Astrocyte (in vitro differentiated cells and primary cell): Measurements from ENCODE around the gene HIPK1. TPM values are rescaled to one million over a fixed set of nuclear protein-coding genes. Genes with fewer than 3 reads are reported as not detected.

ENCODE experiments used
- DNase-seq: peaks from one replicate; pipeline ENCODE4 v3.0.0-alpha.2; 2010; ENCODE audit warnings: low read depth
- FAIRE-seq: peaks from 2 replicates; lab custom pipeline; 2011; peaks lifted over from hg19 to GRCh38; lab: Jason Lieb, UNC
- H2AFZ ChIP-seq: 2 replicates; pipeline ENCODE4 v1.6.0; 2012; ENCODE audit warnings: low read depth, low read length, inconsistent platforms
- H3K27ac ChIP-seq: 2 replicates; pipeline ENCODE4 v1.5.1; 2011; ENCODE audit warnings: low read depth, low read length, inconsistent platforms
- H3K27me3 ChIP-seq: 2 replicates; pipeline ENCODE4 v1.6.0; 2011; ENCODE audit warnings: low read length, inconsistent platforms; ENCODE audit not compliant: insufficient read depth
- H3K36me3 ChIP-seq: 2 replicates; pipeline ENCODE4 v1.5.1; 2011; ENCODE audit warnings: low read length, inconsistent platforms; ENCODE audit not compliant: insufficient read depth
- H3K4me1 ChIP-seq: 2 replicates; pipeline ENCODE4 v1.5.1; 2011; ENCODE audit warnings: low read length, inconsistent platforms; ENCODE audit not compliant: insufficient read depth
- H3K4me2 ChIP-seq: 2 replicates; pipeline ENCODE4 v1.6.0; 2012; ENCODE audit warnings: low read length, inconsistent platforms
- H3K4me3 ChIP-seq: 2 replicates; pipeline ENCODE4 v1.5.1; 2011; ENCODE audit warnings: low read depth, mild to moderate bottlenecking, low read length, inconsistent platforms; ENCODE audit not compliant: insufficient read depth
- H3K79me2 ChIP-seq: 2 replicates; pipeline ENCODE4 v1.6.0; 2012; ENCODE audit warnings: mild to moderate bottlenecking, low read length, inconsistent platforms; ENCODE audit not compliant: insufficient read depth
- H3K9ac ChIP-seq: 2 replicates; pipeline ENCODE4 v1.6.0; 2012; ENCODE audit warnings: mild to moderate bottlenecking, low read length, inconsistent platforms
- H3K9me3 ChIP-seq: 2 replicates; pipeline ENCODE4 v1.5.1; 2012; ENCODE audit warnings: low read depth, mild to moderate bottlenecking, low read length, inconsistent platforms; ENCODE audit not compliant: insufficient read depth
- H4K20me1 ChIP-seq: 2 replicates; pipeline ENCODE4 v1.6.0; 2012; ENCODE audit warnings: low read length, inconsistent platforms; ENCODE audit not compliant: insufficient read depth
- H3K27ac Mint-ChIP-seq: one replicate; pipeline ENCODE4 v1.8.0; 2021; ENCODE audit warnings: mild to moderate bottlenecking, mixed read lengths; ENCODE audit not compliant: unreplicated experiment
- H3K27me3 Mint-ChIP-seq: one replicate; pipeline ENCODE4 v1.8.0; 2021; ENCODE audit warnings: low read depth, mixed read lengths; ENCODE audit not compliant: unreplicated experiment
- H3K36me3 Mint-ChIP-seq: one replicate; pipeline ENCODE4 v1.8.0; 2021; ENCODE audit warnings: low read depth, mixed read lengths; ENCODE audit not compliant: unreplicated experiment
- H3K4me1 Mint-ChIP-seq: one replicate; pipeline ENCODE4 v1.8.0; 2021; ENCODE audit warnings: low read depth, mixed read lengths; ENCODE audit not compliant: unreplicated experiment
- H3K4me3 Mint-ChIP-seq: one replicate; pipeline ENCODE4 v1.8.0; 2021; ENCODE audit warnings: mild to moderate bottlenecking, moderate library complexity, mixed read lengths; ENCODE audit not compliant: unreplicated experiment
- H3K9me3 Mint-ChIP-seq: one replicate; pipeline ENCODE4 v1.8.0; 2021; ENCODE audit warnings: mild to moderate bottlenecking, mixed read lengths; ENCODE audit not compliant: unreplicated experiment
- CTCF ChIP-seq: IDR thresholded peaks from 2 replicates; pipeline ENCODE4 v1.5.1; 2011; ENCODE audit warnings: low read depth, mild to moderate bottlenecking, inconsistent platforms, low read length, moderate library complexity; ENCODE audit not compliant: insufficient read depth
- EZH2 ChIP-seq: IDR thresholded peaks from 2 replicates; pipeline ENCODE4 v1.6.1; 2012; ENCODE audit warnings: mild to moderate bottlenecking, low read length, inconsistent platforms; ENCODE audit not compliant: insufficient read depth
- total RNA-seq: library from RNA; stranded (reverse); gene quantifications from 2 replicates; pipeline ENCODE4 v1.2.1, GENCODE V29; 2021

HIPK1 gene
- total RNA-seq, 1 donor from 2014 or later, result 55.4 TPM

GRCh38 chr1:113937146-113937545, 8.0 kb downstream of the HIPK1 start:
- H3K27me3 Mint-ChIP-seq, result no peaks in the 10 kb centered on the region
- no peaks in the 10 kb centered on the region for H3K27me3 ChIP-seq
- no peaks in the 10 kb centered on the region for H3K9me3 ChIP-seq
- H2AFZ ChIP-seq, result no peak overlapping the region
- H3K4me2 ChIP-seq, result no peak overlapping the region
- no peak overlapping the region for H3K27ac Mint-ChIP-seq
- H3K9ac ChIP-seq, result no peak overlapping the region
- peaks cover 11% of the 10 kb centered on the region for H3K36me3 Mint-ChIP-seq
- no peak overlapping the region for H3K4me3 ChIP-seq
- peaks cover 93% of the 10 kb centered on the region for H3K79me2 ChIP-seq
- peaks cover 90% of the 10 kb centered on the region for H4K20me1 ChIP-seq
- no peaks in the 10 kb centered on the region for H3K9me3 Mint-ChIP-seq
- no peak overlapping the region for H3K27ac ChIP-seq
- H3K4me3 Mint-ChIP-seq, result no peak overlapping the region
- no peak for DNase-seq
- TF ChIP-seq EZH2, result no peak
- no peak for FAIRE-seq
- H3K4me1 Mint-ChIP-seq, result peaks cover 11% of the 10 kb centered on the region
- H3K36me3 ChIP-seq, result peaks cover 11% of the 10 kb centered on the region
- H3K4me1 ChIP-seq, result peaks cover under 1% of the 10 kb centered on the region

GRCh38 chr1:113938192-113938591, 9.1 kb downstream of the HIPK1 start:
- no peak overlapping the region for H3K27ac ChIP-seq
- H3K4me1 Mint-ChIP-seq, result peaks cover 8% of the 10 kb centered on the region

GRCh38 chr1:113940365-113941244, 11.5 kb downstream of the HIPK1 start:
- H2AFZ ChIP-seq, result no peak overlapping the region
- peaks cover 70% of the 10 kb centered on the region for H4K20me1 ChIP-seq
- Mint-ChIP-seq H3K9me3 (peaks cover 3% of the 10 kb centered on the region), H3K4me1 (peaks cover 4% of the 10 kb centered on the region), H3K27me3 (no peaks in the 10 kb centered on the region), H3K36me3 (peaks cover 14% of the 10 kb centered on the region), H3K4me3 (no peak overlapping the region), H3K27ac (no peak overlapping the region)
- H3K4me3 ChIP-seq, result no peak overlapping the region
- no peaks in the 10 kb centered on the region for H3K9me3 ChIP-seq
- no peaks in the 10 kb centered on the region for H3K4me1 ChIP-seq
- no peak overlapping the region for H3K4me2 ChIP-seq
- DNase-seq (no peak), FAIRE-seq (no peak)
- H3K27me3 ChIP-seq, result no peaks in the 10 kb centered on the region
- H3K27ac ChIP-seq, result no peak overlapping the region
- no peak for TF ChIP-seq EZH2
- TF ChIP-seq CTCF, result no peak
- H3K36me3 ChIP-seq, result peaks cover 11% of the 10 kb centered on the region
- no peak overlapping the region for H3K9ac ChIP-seq
- peaks cover 85% of the 10 kb centered on the region for H3K79me2 ChIP-seq

More at GRCh38 chr1:113938192-113938591, 9.1 kb downstream of the HIPK1 start:
- Histone ChIP-seq H4K20me1 (peaks cover 83% of the 10 kb centered on the region), H3K36me3 (peaks cover 11% of the 10 kb centered on the region), H3K4me3 (no peak overlapping the region), H3K9me3 (no peaks in the 10 kb centered on the region), H3K27me3 (no peaks in the 10 kb centered on the region), H3K4me2 (no peak overlapping the region), H3K79me2 (peaks cover 89% of the 10 kb centered on the region), H3K9ac (no peak overlapping the region), H3K4me1 (no peaks in the 10 kb centered on the region), H2AFZ (no peak overlapping the region)
- TF ChIP-seq CTCF (no peak), EZH2 (no peak)
- Mint-ChIP-seq H3K36me3 (peaks cover 11% of the 10 kb centered on the region), H3K4me3 (no peak overlapping the region), H3K27me3 (no peaks in the 10 kb centered on the region), H3K9me3 (peaks cover under 1% of the 10 kb centered on the region), H3K27ac (no peak overlapping the region)
- DNase-seq (no peak), FAIRE-seq (no peak)
